Measurements from ENCODE around the gene SEPTIN12. TPM values are rescaled to one million over a fixed set of nuclear protein-coding genes. Genes with fewer than 3 reads are reported as not detected.

The SEPTIN12 gene
- total and polyA plus RNA-seq, 2 of the 8 experiments (the other 6 are each of a cell fraction or from before 2014, with no cell fraction given), result 0.24 TPM; not detected in 1

DNA sequence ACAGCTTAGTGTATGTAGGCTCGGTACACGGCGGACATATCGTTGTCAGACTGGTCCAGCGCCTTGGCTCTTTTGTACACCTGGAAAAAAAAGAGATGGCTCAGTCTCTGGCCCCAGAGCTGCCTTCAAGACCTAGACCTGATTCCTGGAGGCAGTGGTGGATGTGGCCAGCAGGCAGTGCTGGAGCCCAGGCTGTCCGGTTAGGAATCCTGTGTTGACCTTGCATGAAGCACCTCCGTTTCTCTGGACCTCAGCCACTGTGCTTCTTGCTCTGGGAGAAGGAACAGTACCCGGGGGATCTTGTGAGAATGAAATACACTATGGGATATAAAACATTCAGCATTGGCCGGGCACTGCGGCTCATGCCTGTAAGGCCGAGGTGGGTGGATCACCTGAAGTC, 17.1 kb upstream of the SEPTIN12 start:
- Histone ChIP-seq H3K14ac (ENCODE audit: insufficient read length) (no peak overlapping the region), H2AK5ac (ENCODE audit: low read depth, low read length) (no peak overlapping the region), H3K79me2 (ENCODE audit: control insufficient read depth in 1 of 2, insufficient read depth in 2 of 2, low read length in 2 of 2) (no peaks in the 10 kb centered on the region), H3K23ac (ENCODE audit: insufficient read length) (no peak overlapping the region), H3K4ac (replicated peaks; ENCODE audit: insufficient read length, low read depth, low read length) (no peak overlapping the region), H2BK20ac (ENCODE audit: low read length) (no peak overlapping the region), H4K91ac (replicated peaks; ENCODE audit: insufficient read length, low read length) (no peak overlapping the region), H3K9ac (replicated peaks in 1 of 4; ENCODE audit: extremely low read depth in 1 of 4, low read depth in 3 of 4, low read length in 3 of 4) (no peak overlapping the region), H3K36me3 (ENCODE audit: control insufficient read depth in 2 of 4, insufficient read depth in 4 of 4, low read length in 3 of 4) (peaks cover 3 to 30% (median 11%) of the 10 kb centered on the region in 4 experiments; a peak in 7 of 8 replicates), H3K56ac (replicated peaks; ENCODE audit: insufficient read length, low read depth, low read length) (no peak overlapping the region), H3K4me1 (replicated peaks in 1 of 4; ENCODE audit: control insufficient read depth in 3 of 4, insufficient read depth in 4 of 4, low read length in 3 of 4) (peaks cover 0 to 14% (median 8%) of the 10 kb centered on the region in 4 experiments; a peak in 4 of 7 replicates), H4K20me1 (replicated peaks in 1 of 2; ENCODE audit: control insufficient read depth in 1 of 2, insufficient read depth in 2 of 2, low read length in 2 of 2) (peaks cover 0 to 5% of the 10 kb centered on the region in 2 experiments), H2BK12ac (ENCODE audit: low read depth, low read length) (no peak overlapping the region), H4K5ac (ENCODE audit: insufficient read length, low read depth, low read length) (no peak overlapping the region), H2BK15ac (ENCODE audit: low read length) (no peak overlapping the region), H2BK5ac (ENCODE audit: low read depth, low read length) (no peak overlapping the region), H4K8ac (ENCODE audit: extremely low read depth, insufficient read depth, low read length) (no peak overlapping the region), H3K27me3 (replicated peaks in 1 of 4; ENCODE audit: control insufficient read depth in 3 of 4, extremely low read depth in 1 of 4, insufficient read depth in 3 of 4, low read length in 3 of 4) (no peaks in the 10 kb centered on the region), H3K79me1 (ENCODE audit: low read depth, low read length) (no peaks in the 10 kb centered on the region), H3K4me3 (ENCODE audit: extremely low read depth in 1 of 4, insufficient read depth in 2 of 4, low read depth in 3 of 4, low read length in 4 of 4) (no peak overlapping the region), H3K9me3 (ENCODE audit: insufficient read depth in 2 of 2, low read depth in 1 of 2, low read length in 1 of 2) (no peaks in the 10 kb centered on the region), H2AFZ (ENCODE audit: low read length) (no peak overlapping the region), H3K18ac (ENCODE audit: extremely low read depth, low read length) (no peak overlapping the region), H2BK120ac (replicated peaks; ENCODE audit: low read depth, low read length) (no peak overlapping the region), H3K27ac (ENCODE audit: low read depth, low read length) (no peak overlapping the region), H3K23me2 (ENCODE audit: low read depth, low read length) (peaks cover 8% of the 10 kb centered on the region; the same call in 1 of the 2 replicates), H3K4me2 (ENCODE audit: insufficient read depth in 1 of 2, low read depth in 2 of 2, low read length in 2 of 2) (no peak overlapping the region)
- CTCF ChIA-PET (ENCODE audit: partially characterized antibody), result interaction anchor here (0.9 to 1.2 kb wide), 3 partner anchors 12 to 91 kb away, joined by 3 read pairs; no protein-coding TSS in a partner anchor
- DNase-seq (ENCODE audit: low read depth in 1 of 2, low spot score in 2 of 2) (no peak), FAIRE-seq (no peak)
- whole genome bisulfite sequencing, 2 experiments (ENCODE audit: extremely low coverage in 1 of 2, insufficient coverage in 1 of 2, insufficient read length in 1 of 2, insufficient replicate concordance in 2 of 2, low coverage in 1 of 2, low lambda C conversion rate in 2 of 2, missing lambda C conversion rate in 1 of 2), result 92% methylated on average over 9 of the region's 11 CpGs; no CpG with 5 or more reads in 1 of the 2 experiments
- POLR2A ChIA-PET (ENCODE audit: partially characterized antibody), result interaction anchor here (1.0 to 1.5 kb wide), 3 partner anchors 10 to 110 kb away, joined by 3 to 4 read pairs (median 4); no protein-coding TSS in a partner anchor
- TF ChIP-seq GTF2F1 (IDR thresholded peaks at IDR 0.05; ENCODE audit: borderline replicate concordance, low read depth, low read length) (no peak), HDAC2 (IDR thresholded peaks at IDR 0.05; ENCODE audit: borderline replicate concordance in 1 of 2, low read depth in 2 of 2, low read length in 2 of 2) (no peak)
- TF ChIP-seq, protein P1, sequence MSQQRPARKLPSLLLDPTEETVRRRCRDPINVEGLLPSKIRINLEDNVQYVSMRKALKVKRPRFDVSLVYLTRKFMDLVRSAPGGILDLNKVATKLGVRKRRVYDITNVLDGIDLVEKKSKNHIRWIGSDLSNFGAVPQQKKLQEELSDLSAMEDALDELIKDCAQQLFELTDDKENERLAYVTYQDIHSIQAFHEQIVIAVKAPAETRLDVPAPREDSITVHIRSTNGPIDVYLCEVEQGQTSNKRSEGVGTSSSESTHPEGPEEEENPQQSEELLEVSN (IDR thresholded peaks at IDR 0.05), result no peak

Data from H1 (cell line).